ENCODE data around the gene ABTB2. TPM values are rescaled to one million over a fixed set of nuclear protein-coding genes. Genes with fewer than 3 reads are reported as not detected.

Gene ABTB2
- total RNA-seq, 4 donors from 2014 or later, result 5.0 to 44.1 (median 33.0) TPM

DNA sequence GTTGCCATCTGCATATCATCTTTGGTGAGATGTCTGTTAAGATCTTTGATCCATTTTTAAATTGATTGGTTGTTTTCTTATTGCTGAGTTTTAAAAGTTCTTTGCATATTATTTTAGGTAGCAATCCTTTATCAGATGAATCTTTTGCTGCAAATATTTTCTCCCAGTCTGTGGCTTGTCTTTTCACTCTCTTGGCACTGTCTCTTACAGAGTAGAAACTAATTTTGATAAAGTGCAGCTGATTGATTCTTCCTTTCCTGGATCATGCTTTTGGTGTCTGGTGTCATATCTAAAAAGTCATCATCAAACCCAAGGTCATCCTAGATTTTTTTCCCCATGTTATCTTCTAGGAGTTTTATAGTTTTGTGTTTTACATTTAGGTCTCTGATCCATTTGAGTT, 139.7 kb downstream of the ABTB2 start:
- TF ChIP-seq POLR2A (IDR thresholded peaks at IDR 0.05), result no peak
- TF ChIP-seq, protein P1, sequence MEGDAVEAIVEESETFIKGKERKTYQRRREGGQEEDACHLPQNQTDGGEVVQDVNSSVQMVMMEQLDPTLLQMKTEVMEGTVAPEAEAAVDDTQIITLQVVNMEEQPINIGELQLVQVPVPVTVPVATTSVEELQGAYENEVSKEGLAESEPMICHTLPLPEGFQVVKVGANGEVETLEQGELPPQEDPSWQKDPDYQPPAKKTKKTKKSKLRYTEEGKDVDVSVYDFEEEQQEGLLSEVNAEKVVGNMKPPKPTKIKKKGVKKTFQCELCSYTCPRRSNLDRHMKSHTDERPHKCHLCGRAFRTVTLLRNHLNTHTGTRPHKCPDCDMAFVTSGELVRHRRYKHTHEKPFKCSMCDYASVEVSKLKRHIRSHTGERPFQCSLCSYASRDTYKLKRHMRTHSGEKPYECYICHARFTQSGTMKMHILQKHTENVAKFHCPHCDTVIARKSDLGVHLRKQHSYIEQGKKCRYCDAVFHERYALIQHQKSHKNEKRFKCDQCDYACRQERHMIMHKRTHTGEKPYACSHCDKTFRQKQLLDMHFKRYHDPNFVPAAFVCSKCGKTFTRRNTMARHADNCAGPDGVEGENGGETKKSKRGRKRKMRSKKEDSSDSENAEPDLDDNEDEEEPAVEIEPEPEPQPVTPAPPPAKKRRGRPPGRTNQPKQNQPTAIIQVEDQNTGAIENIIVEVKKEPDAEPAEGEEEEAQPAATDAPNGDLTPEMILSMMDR (IDR thresholded peaks at IDR 0.05), result no peak
- H3K4me1 ChIP-seq, result no peaks in the 10 kb centered on the region

GRCh38 chr11:34216706-34217105, 141.1 kb downstream of the ABTB2 start:
- Histone ChIP-seq H3K27ac (no peak overlapping the region), H3K9me3 (no peaks in the 10 kb centered on the region), H3K4me3 (no peak overlapping the region), H3K36me3 (no peaks in the 10 kb centered on the region), H3K27me3 (no peaks in the 10 kb centered on the region), H3K4me1 (no peaks in the 10 kb centered on the region)
- TF ChIP-seq, protein P1 (IDR thresholded peaks at IDR 0.05), result no peak
- TF ChIP-seq POLR2A (IDR thresholded peaks at IDR 0.05), result no peak
- no peak for DNase-seq

More for the DNA sequence above, 139.7 kb downstream of the ABTB2 start:
- no peak overlapping the region for H3K27ac ChIP-seq
- no peaks in the 10 kb centered on the region for H3K9me3 ChIP-seq
- no peaks in the 10 kb centered on the region for H3K27me3 ChIP-seq
- DNase-seq, result no peak
- H3K4me3 ChIP-seq, result no peak overlapping the region
- no peaks in the 10 kb centered on the region for H3K36me3 ChIP-seq

GRCh38 chr11:34215806-34216453, 141.9 kb downstream of the ABTB2 start:
- TF ChIP-seq, protein P1 (IDR thresholded peaks at IDR 0.05), result no peak
- no peak for TF ChIP-seq POLR2A (IDR thresholded peaks at IDR 0.05)
- Histone ChIP-seq H3K27ac (no peak overlapping the region), H3K4me1 (no peaks in the 10 kb centered on the region), H3K9me3 (no peaks in the 10 kb centered on the region), H3K4me3 (no peak overlapping the region), H3K27me3 (no peaks in the 10 kb centered on the region), H3K36me3 (no peaks in the 10 kb centered on the region)
- DNase-seq, result no peak

DNA sequence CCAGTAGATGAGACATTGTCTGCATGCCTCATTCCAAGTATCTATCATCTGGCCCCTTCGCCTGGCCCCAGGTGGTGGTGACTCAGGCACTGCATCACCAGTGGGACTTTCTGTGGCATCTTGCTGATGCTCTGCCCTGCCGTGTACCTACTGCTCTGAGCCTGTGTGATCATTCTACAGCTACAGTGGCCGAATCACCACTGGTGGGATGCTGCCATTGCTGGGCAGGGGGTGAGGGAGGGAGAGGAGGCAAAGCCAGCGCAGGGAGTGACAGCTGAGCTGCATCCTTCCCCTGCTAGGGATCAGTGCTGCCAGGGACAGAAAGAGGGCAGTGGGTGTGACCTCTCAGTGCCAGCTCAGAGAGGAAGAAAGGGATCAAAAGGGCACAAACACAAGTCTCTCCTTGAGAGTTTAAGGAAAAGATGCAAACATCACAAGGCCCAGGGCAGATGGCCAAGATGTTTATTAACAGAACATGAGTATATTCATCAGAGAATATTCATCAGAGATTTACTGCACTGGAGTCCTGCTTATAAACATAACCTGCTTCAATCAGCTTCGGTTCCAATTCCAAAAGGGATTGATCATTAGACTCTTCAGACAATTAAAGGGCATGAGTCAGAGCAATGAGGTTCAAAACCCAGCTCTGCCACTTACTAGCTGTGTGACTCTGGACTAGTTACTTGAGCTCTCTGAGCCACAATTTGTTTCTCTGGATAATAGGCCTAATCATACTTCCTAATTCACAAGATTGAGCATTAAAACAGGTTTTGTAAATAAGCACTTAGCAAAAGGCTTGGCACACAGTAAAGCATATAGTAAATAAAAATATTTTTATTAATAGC, 142.6 kb downstream of the ABTB2 start:
- H3K9me3 ChIP-seq, result no peaks in the 10 kb centered on the region
- H3K36me3 ChIP-seq, result no peaks in the 10 kb centered on the region
- peak in 1 of 3 donors; percentile 63 for DNase-seq
- peak overlapping the region in 1 of 4 donors; percentile 72 for H3K27ac ChIP-seq
- H3K27me3 ChIP-seq, result no peaks in the 10 kb centered on the region
- no peaks in the 10 kb centered on the region for H3K4me1 ChIP-seq
- no peak overlapping the region for H3K4me3 ChIP-seq
- TF ChIP-seq, protein P1 (IDR thresholded peaks at IDR 0.05), result no peak
- no peak for TF ChIP-seq POLR2A (IDR thresholded peaks at IDR 0.05)

GRCh38 chr11:34213366-34213765, 144.4 kb downstream of the ABTB2 start:
- no peaks in the 10 kb centered on the region for H3K9me3 ChIP-seq
- no peak for DNase-seq
- H3K4me1 ChIP-seq, result no peaks in the 10 kb centered on the region
- TF ChIP-seq, protein P1 (IDR thresholded peaks at IDR 0.05), result no peak
- no peak for TF ChIP-seq POLR2A (IDR thresholded peaks at IDR 0.05)
- no peaks in the 10 kb centered on the region for H3K27me3 ChIP-seq
- H3K4me3 ChIP-seq, result no peak overlapping the region
- no peak overlapping the region for H3K27ac ChIP-seq
- no peaks in the 10 kb centered on the region for H3K36me3 ChIP-seq

Measured in Peyer's patch (tissue), 4 donors.